HepG2 (cell line): ENCODE measurements around the gene MACROD2.

Experiments used
- CTCF ChIP-seq: sonication (generic); formaldehyde crosslinking; IDR thresholded peaks from 2 replicates; pipeline ENCODE4 v1.5.0; 2020; ENCODE audit warnings: mild to moderate bottlenecking, missing genetic modification reagents, moderate library complexity
- ELF1 ChIP-seq: sonication (generic); formaldehyde crosslinking; IDR thresholded peaks from 2 replicates; pipeline ENCODE4 v1.4.0; 2020; ENCODE audit warnings: missing genetic modification reagents
- MEIS2 ChIP-seq: sonication (generic); formaldehyde crosslinking; IDR thresholded peaks from 2 replicates; pipeline ENCODE4 v1.9.0; 2021; ENCODE audit warnings: mild to moderate bottlenecking, missing genetic modification reagents
- NR2C2 ChIP-seq: sonication (generic); formaldehyde crosslinking; IDR thresholded peaks from 2 replicates; pipeline ENCODE4 v1.4.0; 2020; ENCODE audit warnings: missing genetic modification reagents, mild to moderate bottlenecking, moderate library complexity, borderline replicate concordance
- POLR2A ChIP-seq, 2 experiments: IDR thresholded peaks; 2 replicates each; pipeline ENCODE4 v1.6.1; 2011; ENCODE audit warnings: low read depth in 2 of 2, low read length in 2 of 2, mild to moderate bottlenecking in 1 of 2, moderate library complexity in 1 of 2; ENCODE audit not compliant: insufficient read depth in 1 of 2
- RFXANK ChIP-seq: IDR thresholded peaks from 2 replicates; pipeline ENCODE4 v1.6.1; 2016
- ZNF207 ChIP-seq: fragments of 450-650 bp; IDR thresholded peaks from 2 replicates; pipeline ENCODE4 v1.6.1; 2016; ENCODE audit warnings: antibody characterized with exemption, borderline replicate concordance

GRCh38 chr20:14687313-14687712 is 692.0 kb downstream of the MACROD2 start:
- TF ChIP-seq ELF1 (CRISPR knock-in tag) (no peak), RFXANK (CRISPR knock-in tag) (no peak), NR2C2 (CRISPR knock-in tag) (no peak), POLR2A (IDR thresholded peaks at IDR 0.05; ENCODE audit: insufficient read depth in 1 of 2, low read depth in 2 of 2, low read length in 2 of 2) (no peak), MEIS2 (CRISPR knock-in tag) (no peak), ZNF207 (no peak), CTCF (CRISPR knock-in tag) (no peak)
